Activated CD8-positive, alpha-beta memory T cell treated with anti-CD3 and anti-CD28 coated beads, Interleukin-2, amount 50 U/mL, for 1 hour (primary cell): ENCODE results near the gene FAM221B.

ENCODE experiments used
- DNase-seq: peaks from one replicate; pipeline ENCODE4 v3.0.0-alpha.2; 2020; ENCODE audit errors: extremely low read depth

The FAM221B gene

GRCh38 chr9:35820076-35820475 lies 8.5 kb downstream of the FAM221B start:
- DNase-seq, result no peak

GRCh38 chr9:35818341-35818740 lies 10.2 kb downstream of the FAM221B start:
- DNase-seq, result no peak

- DNase-seq, result no peak
Measured at GRCh38 chr9:35816708-35817107, 11.8 kb downstream of the FAM221B start.

- peak; percentile 91 for DNase-seq
Measured at GRCh38 chr9:35814841-35815543, 13.5 kb downstream of the FAM221B start, which contains the start of gene HINT2. HINT2 (minus strand) TSS chr9:35815042; CDS start chr9:35814979, 63 bp downstream.

GRCh38 chr9:35814106-35814840 lies 14.3 kb downstream of the FAM221B start:
- no peak for DNase-seq

- DNase-seq, result no peak
Measured at GRCh38 chr9:35813434-35814105, 15.0 kb downstream of the FAM221B start.

GRCh38 chr9:35812025-35812602 lies 16.4 kb downstream of the FAM221B start, which contains the start of gene SPAG8:
SPAG8 (minus strand) TSS chr9:35812262; CDS start chr9:35812147, 115 bp downstream.
- DNase-seq, result peak; percentile 96

GRCh38 chr9:35811381-35812024 lies 17.0 kb downstream of the FAM221B start:
- DNase-seq, result no peak

- DNase-seq, result no peak
Measured at GRCh38 chr9:35810122-35810521, 18.4 kb downstream of the FAM221B start.

- no peak for DNase-seq
Measured at GRCh38 chr9:35808433-35808832, 20.1 kb downstream of the FAM221B start.

- DNase-seq, result no peak
Measured at GRCh38 chr9:35806101-35806500, 22.4 kb downstream of the FAM221B start.

- DNase-seq, result no peak
Measured at GRCh38 chr9:35801328-35802128, 27.0 kb downstream of the FAM221B start.

- DNase-seq, result no peak
Measured at GRCh38 chr9:35800530-35800929, 28.0 kb downstream of the FAM221B start.

- no peak for DNase-seq
Measured at GRCh38 chr9:35798658-35799374, 29.7 kb downstream of the FAM221B start.

GRCh38 chr9:35797311-35798109 lies 31.0 kb downstream of the FAM221B start:
- DNase-seq, result no peak

GRCh38 chr9:35795695-35796094 lies 32.8 kb downstream of the FAM221B start:
- DNase-seq, result no peak

- no peak for DNase-seq
Measured at GRCh38 chr9:35793461-35793860, 35.1 kb downstream of the FAM221B start.

- DNase-seq, result no peak
Measured at GRCh38 chr9:35792826-35793225, 35.7 kb downstream of the FAM221B start.
